OCI-LY3 (cell line): ENCODE results near the gene SH3TC2.
A peak's percentile ranks its signal among the peaks of the same experiment; 100 is the strongest.

Source experiments
- H2AFZ ChIP-seq: fragments of 200-600, 300-600 bp; shearing (Covaris generic); 2 replicates; pipeline ENCODE4 v1.6.0; 2014; ENCODE audit warnings: antibody characterized with exemption, low read depth, low read length
- H3K27ac ChIP-seq: fragments of 200-600, 300-600 bp; sonication (generic); 2 replicates; pipeline ENCODE4 v1.5.1; 2014; ENCODE audit warnings: mild to moderate bottlenecking, low read length, moderate library complexity, mixed read lengths
- H3K27me3 ChIP-seq: fragments of 200-600, 300-600 bp; sonication (generic); 2 replicates; pipeline ENCODE4 v1.6.1; 2014; ENCODE audit warnings: low read depth, low read length, mixed read lengths
- H3K36me3 ChIP-seq: fragments of 200-600, 300-600 bp; sonication (generic); replicated peaks from 2 replicates; pipeline ENCODE3; 2014; ENCODE audit warnings: low read depth, low read length, mixed read lengths
- H3K4me1 ChIP-seq: fragments of 300-600, 200-600 bp; sonication (generic); 2 replicates; pipeline ENCODE4 v1.6.1; 2014; ENCODE audit warnings: low read length, mixed read lengths
- H3K4me2 ChIP-seq: fragments of 200-600, 300-600 bp; sonication (generic); 2 replicates; pipeline ENCODE4 v1.6.1; 2014; ENCODE audit warnings: low read length, mixed read lengths
- H3K4me3 ChIP-seq: fragments of 300-600, 200-600 bp; sonication (generic); 2 replicates; pipeline ENCODE4 v1.5.1; 2014; ENCODE audit warnings: antibody characterized with exemption, mild to moderate bottlenecking, low read length, moderate library complexity
- H3K79me2 ChIP-seq: fragments of 300-600, 200-600 bp; shearing (Covaris generic); 2 replicates; pipeline ENCODE4 v1.6.1; 2014; ENCODE audit warnings: mild to moderate bottlenecking, low read length, mixed read lengths
- H3K9ac ChIP-seq: fragments of 300-600, 200-600 bp; shearing (Covaris generic); 2 replicates; pipeline ENCODE4 v1.6.0; 2014; ENCODE audit warnings: mild to moderate bottlenecking, low read length, moderate library complexity
- H3K9me3 ChIP-seq: fragments of 200-600, 300-600 bp; shearing (Covaris generic); 2 replicates; pipeline ENCODE4 v1.6.1; 2014; ENCODE audit warnings: low read length, mixed read lengths; ENCODE audit not compliant: insufficient read depth
- H4K20me1 ChIP-seq: fragments of 200-600, 300-600 bp; sonication (generic); 2 replicates; pipeline ENCODE4 v1.6.1; 2016; ENCODE audit warnings: low read length, mixed read lengths; ENCODE audit not compliant: insufficient read depth
- CTCF ChIP-seq: fragments of 200-600, 300-600 bp; sonication (generic); IDR thresholded peaks from 2 replicates; pipeline ENCODE4 v1.5.1; 2014; ENCODE audit warnings: antibody characterized with exemption, low read length, low read depth
- EZH2phosphoT487 ChIP-seq: fragments of 200-600 bp; shearing (Covaris generic); IDR thresholded peaks from 2 replicates; pipeline ENCODE4 v1.6.1; 2018; ENCODE audit warnings: antibody characterized with exemption, mixed run types, low read depth

SH3TC2 gene

DNA sequence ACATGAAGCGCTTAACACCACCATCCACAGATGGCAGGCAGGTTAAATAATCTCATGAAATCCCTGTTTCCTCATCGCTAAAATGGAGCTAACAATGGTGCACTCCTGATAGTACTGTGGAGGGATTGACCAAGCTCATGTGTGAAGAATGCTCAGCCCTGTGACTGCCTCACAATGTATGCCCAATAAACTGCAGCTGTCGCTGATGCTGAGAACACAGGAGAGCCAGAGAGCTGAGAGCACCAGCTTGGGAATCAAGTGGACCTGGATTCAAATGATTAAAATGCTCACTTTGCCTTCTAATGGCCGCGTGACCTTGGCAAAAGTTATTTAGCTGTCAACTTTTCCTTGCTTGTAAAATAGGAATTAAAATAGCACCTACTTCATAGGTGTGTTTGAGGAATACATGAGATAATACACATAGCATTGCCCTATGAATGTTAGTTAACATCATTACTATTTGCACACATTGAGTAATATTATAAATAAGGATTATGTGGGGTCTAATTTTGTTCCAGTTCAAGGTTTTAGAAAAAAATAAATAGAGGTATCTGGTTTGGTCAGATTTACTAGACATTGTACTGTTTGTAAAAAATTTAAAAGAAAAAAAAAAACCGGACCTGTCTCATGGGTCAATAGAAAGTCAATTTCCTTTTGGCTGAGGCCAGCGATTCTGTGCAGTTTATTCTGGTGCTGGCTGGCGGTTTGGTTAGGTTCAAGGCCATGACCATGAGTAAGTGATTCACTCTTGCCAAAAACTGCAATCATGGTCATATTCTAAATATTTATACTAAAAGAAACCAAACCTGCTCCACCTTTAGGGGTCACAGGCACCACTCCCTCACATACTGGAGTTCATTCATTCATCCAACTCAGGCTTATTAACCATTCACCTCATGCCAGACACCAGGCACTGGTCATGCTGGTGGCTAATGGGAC, 101.3 kb downstream of the SH3TC2 start:
- H3K79me2 ChIP-seq = no peaks in the 10 kb centered on the region
- no peaks in the 10 kb centered on the region for H3K9me3 ChIP-seq
- H3K27me3 ChIP-seq = 0 out of 2 replicates have a peak, but pooled peaks cover 12% of the 10 kb centered on the region
- H3K4me3 ChIP-seq = no peak overlapping the region
- H3K4me1 ChIP-seq = no peaks in the 10 kb centered on the region
- H3K36me3 ChIP-seq = no peaks in the 10 kb centered on the region
- no peak overlapping the region for H3K27ac ChIP-seq
- no peaks in the 10 kb centered on the region; the same call in 1 of the 2 replicates for H4K20me1 ChIP-seq
- no peak for TF ChIP-seq EZH2phosphoT487
- TF ChIP-seq CTCF = no peak
- H2AFZ ChIP-seq = no peak overlapping the region
- no peak overlapping the region for H3K9ac ChIP-seq
- H3K4me2 ChIP-seq = no peak overlapping the region

- Histone ChIP-seq H3K4me1 (no peaks in the 10 kb centered on the region), H3K4me3 (no peak overlapping the region), H3K9ac (no peak overlapping the region), H3K79me2 (no peaks in the 10 kb centered on the region), H3K36me3 (no peaks in the 10 kb centered on the region), H4K20me1 (no peaks in the 10 kb centered on the region; the same call in 1 of the 2 replicates), H2AFZ (no peak overlapping the region), H3K27ac (no peak overlapping the region), H3K4me2 (no peak overlapping the region), H3K27me3 (0 out of 2 replicates have a peak, but pooled peaks cover 13% of the 10 kb centered on the region), H3K9me3 (no peaks in the 10 kb centered on the region)
- no peak for TF ChIP-seq CTCF
- TF ChIP-seq EZH2phosphoT487 = no peak
Observed at GRCh38 chr5:148960070-148960769, 102.6 kb downstream of the SH3TC2 start.

- Histone ChIP-seq H3K9me3 (no peaks in the 10 kb centered on the region), H3K4me2 (no peak overlapping the region), H2AFZ (no peak overlapping the region), H3K9ac (no peak overlapping the region), H3K4me3 (no peak overlapping the region), H3K36me3 (no peaks in the 10 kb centered on the region), H3K27me3 (peaks cover 14% of the 10 kb centered on the region; the same call in 1 of the 2 replicates), H4K20me1 (no peaks in the 10 kb centered on the region; the same call in 1 of the 2 replicates), H3K27ac (no peak overlapping the region), H3K4me1 (no peaks in the 10 kb centered on the region), H3K79me2 (no peaks in the 10 kb centered on the region)
- TF ChIP-seq CTCF (peak; percentile 85), EZH2phosphoT487 (no peak)
Observed at GRCh38 chr5:148957591-148958202, 105.2 kb downstream of the SH3TC2 start.
